Lower leg skin (tissue), 4 donors: ENCODE results near the gene ADCY2. TPM values are rescaled to one million over a fixed set of nuclear protein-coding genes. Genes with fewer than 3 reads are reported as not detected.

Experiments used
- DNase-seq, 2 donors: peaks; one replicate each; pipeline ENCODE4 v3.0.0-alpha.2; 2019; ENCODE audit warnings: low spot score in 2 of 2
- H3K4me3 ChIP-seq: fragments of 200-600 bp; sonication (generic); 2 replicates; pipeline ENCODE4 v1.5.1; 2017; ENCODE audit warnings: mild to moderate bottlenecking, low read depth; ENCODE audit not compliant: poor library complexity, severe bottlenecking
- POLR2A ChIP-seq, 2 donors: fragments of 450-650 bp; IDR thresholded peaks; one replicate each; pipeline ENCODE4 v1.6.1; 2016 to 2017; ENCODE audit warnings: antibody characterized with exemption in 2 of 2, mild to moderate bottlenecking in 1 of 2, moderate library complexity in 1 of 2
- WGBS, 2 donors: methylation state at CpG; one replicate each; pipeline ENCODE4 v1.1.5; 2018; 5-methylcytosine and 5-hydroxymethylcytosine counted together
- intact Hi-C: fragments of 100-400 bp; cut with DNase I; formaldehyde crosslinking; loops from one replicate; pipeline ENCODE4 v1.15.0; 2023; ENCODE audit warnings: low total_unique reads
- total RNA-seq, 4 donors: library from RNA; depleted of rRNA; stranded (reverse); fragments of >200 nt; gene quantifications; one replicate each; pipeline ENCODE4 v1.1.0, GENCODE V29; 2016
- TF ChIP-seq, protein P1 (sequence below), 3 donors: fragments of 450-650 bp; IDR thresholded peaks; one replicate each; pipeline ENCODE4 v1.5.1; 2016; ENCODE audit warnings: antibody characterized with exemption in 3 of 3, mild to moderate bottlenecking in 3 of 3, moderate library complexity in 2 of 3

Gene ADCY2
- total RNA-seq, 4 donors from 2014 or later, result 7.3 to 11.5 (median 8.2) TPM

DNA sequence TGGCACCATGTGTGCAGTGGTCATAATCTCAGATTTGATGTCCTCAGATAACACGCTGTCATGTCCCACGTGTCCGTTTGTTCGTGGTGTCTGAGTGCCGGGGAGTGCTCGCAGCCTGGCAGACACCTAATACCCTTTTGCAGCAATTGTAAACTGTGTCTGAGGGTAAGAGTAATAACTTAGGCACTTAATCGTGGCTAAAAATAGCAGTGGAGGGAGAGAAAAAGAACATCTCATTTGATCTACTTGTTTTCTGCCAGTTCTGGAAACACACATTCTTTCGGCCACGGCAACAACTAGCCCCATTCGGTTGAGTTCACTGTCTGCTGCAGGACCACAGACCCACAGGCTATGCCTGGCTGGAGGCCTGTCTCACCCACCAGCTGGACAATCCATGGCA is 16.5 kb downstream of the ADCY2 start:
- no peak for TF ChIP-seq POLR2A (IDR thresholded peaks at IDR 0.05)
- TF ChIP-seq, protein P1, sequence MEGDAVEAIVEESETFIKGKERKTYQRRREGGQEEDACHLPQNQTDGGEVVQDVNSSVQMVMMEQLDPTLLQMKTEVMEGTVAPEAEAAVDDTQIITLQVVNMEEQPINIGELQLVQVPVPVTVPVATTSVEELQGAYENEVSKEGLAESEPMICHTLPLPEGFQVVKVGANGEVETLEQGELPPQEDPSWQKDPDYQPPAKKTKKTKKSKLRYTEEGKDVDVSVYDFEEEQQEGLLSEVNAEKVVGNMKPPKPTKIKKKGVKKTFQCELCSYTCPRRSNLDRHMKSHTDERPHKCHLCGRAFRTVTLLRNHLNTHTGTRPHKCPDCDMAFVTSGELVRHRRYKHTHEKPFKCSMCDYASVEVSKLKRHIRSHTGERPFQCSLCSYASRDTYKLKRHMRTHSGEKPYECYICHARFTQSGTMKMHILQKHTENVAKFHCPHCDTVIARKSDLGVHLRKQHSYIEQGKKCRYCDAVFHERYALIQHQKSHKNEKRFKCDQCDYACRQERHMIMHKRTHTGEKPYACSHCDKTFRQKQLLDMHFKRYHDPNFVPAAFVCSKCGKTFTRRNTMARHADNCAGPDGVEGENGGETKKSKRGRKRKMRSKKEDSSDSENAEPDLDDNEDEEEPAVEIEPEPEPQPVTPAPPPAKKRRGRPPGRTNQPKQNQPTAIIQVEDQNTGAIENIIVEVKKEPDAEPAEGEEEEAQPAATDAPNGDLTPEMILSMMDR (IDR thresholded peaks at IDR 0.05), result no peak
- no peak overlapping the region for H3K4me3 ChIP-seq
- DNase-seq, result no peak
- intact Hi-C loops, result no loop called here
- 87 to 93% methylated on average over 10 of the region's 10 CpGs for WGBS, 2 donors

DNA sequence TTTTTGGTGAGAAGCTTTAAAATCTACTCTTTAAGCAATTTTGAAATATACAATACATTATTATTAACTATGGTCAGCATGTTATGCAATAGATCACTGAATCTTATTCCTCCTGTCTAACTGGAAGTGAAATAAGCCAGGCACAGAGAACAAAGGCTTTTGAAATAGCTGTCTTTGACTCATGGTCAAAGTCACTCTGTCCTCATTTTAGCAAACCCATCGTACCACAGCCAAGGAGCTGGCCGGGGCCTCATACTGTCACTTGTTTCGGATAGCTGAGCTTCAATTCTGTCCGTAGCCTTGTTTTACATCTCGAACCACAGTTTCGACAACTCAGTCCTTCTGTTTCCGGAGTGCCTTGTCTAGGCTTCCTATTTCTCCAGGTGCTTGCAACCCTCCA is 19.2 kb downstream of the ADCY2 start:
- WGBS, 2 donors, result 94 to 95% methylated on average over 7 of the region's 7 CpGs
- intact Hi-C loops, result no loop called here
- H3K4me3 ChIP-seq, result no peak overlapping the region
- no peak for TF ChIP-seq POLR2A (IDR thresholded peaks at IDR 0.05)
- TF ChIP-seq, protein P1 (IDR thresholded peaks at IDR 0.05), result no peak
- no peak for DNase-seq

DNA sequence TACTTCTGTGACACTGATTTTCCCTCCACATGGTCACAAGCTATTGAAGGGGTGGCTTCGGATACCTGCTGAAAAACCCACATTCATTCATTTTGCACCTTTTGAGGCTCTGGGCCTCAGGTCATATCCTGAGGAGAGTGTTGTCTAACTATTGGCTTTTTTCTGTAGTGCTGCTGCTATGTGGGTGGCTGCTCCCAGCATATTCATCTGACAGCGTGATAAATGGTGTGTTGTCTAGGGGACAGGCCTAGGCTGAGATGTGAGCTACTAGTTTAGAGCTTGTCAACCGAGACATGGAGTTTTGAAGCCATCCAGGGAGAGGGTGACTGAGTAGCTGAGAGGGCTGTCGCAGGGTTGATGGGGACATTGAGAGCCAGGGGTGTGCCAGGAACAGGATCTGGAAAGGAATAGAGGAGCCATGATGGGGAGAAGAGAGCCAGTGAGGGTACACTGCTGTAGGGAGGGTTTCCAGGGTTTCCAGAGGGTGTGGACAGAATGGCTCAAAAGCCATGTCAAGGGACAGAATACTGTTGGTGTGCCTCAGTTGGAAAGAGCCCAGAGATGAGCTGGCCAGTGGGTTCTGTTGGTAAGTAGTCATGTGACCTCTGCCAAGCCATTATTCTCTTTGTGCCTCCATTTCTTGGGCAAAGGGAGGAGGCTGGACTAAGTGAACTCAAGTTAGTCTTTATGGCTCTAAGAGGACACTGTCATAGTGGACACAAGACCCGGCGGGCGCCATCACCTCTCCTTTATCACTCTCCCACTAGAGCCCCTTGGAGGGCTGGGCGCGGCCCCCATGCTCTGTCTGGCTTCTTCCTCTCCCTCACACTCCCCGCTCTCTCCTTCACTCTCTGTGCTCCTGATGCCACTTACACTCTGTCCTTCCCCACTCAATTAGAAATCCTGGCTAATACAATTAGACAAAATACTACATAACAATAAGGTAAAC is 19.9 kb downstream of the ADCY2 start:
- WGBS, 2 donors, result 95 to 96% methylated on average over 10 of the region's 10 CpGs
- intact Hi-C loops, result no loop called here
- H3K4me3 ChIP-seq, result no peak overlapping the region
- TF ChIP-seq POLR2A (IDR thresholded peaks at IDR 0.05), result no peak
- TF ChIP-seq, protein P1 (IDR thresholded peaks at IDR 0.05), result no peak
- no peak for DNase-seq

DNA sequence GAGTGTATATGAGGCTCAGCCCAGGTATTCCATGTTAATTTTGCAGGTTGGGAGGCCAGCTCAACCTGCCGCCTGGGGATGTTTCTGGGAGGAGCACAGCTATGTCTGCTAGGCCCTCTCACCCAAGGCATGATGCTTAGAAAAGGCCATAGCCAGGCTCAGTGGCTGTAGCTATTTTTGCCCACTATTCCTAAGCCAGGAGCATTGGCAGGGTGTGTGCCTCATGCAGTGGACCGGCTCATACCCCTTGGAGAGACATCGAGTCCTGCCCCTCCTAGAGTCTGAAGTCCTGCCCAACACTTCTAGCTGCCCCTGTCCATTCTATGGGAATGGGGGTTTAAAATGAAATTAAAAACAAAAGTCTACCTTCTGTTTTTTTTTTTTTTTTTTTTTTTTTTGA is 22.3 kb downstream of the ADCY2 start:
- H3K4me3 ChIP-seq, result no peak overlapping the region
- intact Hi-C loops, result no loop called here
- 95 to 100% methylated on average over 3 of the region's 3 CpGs for WGBS, 2 donors
- DNase-seq, result no peak
- TF ChIP-seq POLR2A (IDR thresholded peaks at IDR 0.05), result no peak
- TF ChIP-seq, protein P1 (IDR thresholded peaks at IDR 0.05), result no peak

DNA sequence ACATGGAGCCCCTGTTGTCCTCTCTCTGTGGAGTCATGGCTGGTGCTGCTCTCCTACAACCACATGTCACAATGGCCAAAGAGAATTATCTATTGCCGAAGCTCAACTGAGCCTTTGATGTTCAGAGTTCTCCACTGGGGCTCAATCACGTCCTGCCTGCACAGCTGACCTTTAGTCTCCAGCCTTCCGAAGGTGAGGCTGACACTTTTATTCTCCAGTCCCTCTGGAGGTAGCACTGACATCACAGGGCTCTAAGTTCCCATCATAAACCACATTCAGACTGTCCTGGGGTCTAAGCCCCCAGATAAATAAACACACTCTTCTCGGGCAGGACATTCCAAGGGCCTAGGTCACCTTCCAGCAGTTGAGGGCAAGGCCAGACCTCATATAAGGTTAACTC is 23.4 kb downstream of the ADCY2 start:
- TF ChIP-seq, protein P1 (IDR thresholded peaks at IDR 0.05), result no peak
- no peak for TF ChIP-seq POLR2A (IDR thresholded peaks at IDR 0.05)
- intact Hi-C loops, result no loop called here
- 75 to 77% methylated on average over 4 of the region's 4 CpGs for WGBS, 2 donors
- no peak for DNase-seq
- no peak overlapping the region for H3K4me3 ChIP-seq
